K562 (cell line): ENCODE results near the gene TPSG1. TPM values are rescaled to one million over a fixed set of nuclear protein-coding genes. Genes with fewer than 3 reads are reported as not detected.

Experiments
- ATAC-seq: fragments of 200-7000 bp; cut with Tn5 transposase; 3 replicates; pipeline ENCODE4 v1.9.1; 2020; ENCODE audit warnings: moderate library complexity
- BruUV-seq: library from RNA; stranded (reverse); fragments of 400-500 nt; replicated peaks from 2 replicates; lab custom pipeline; 2021; lab: Mats Ljungman, UMichigan
- CTCF ChIA-PET: fragments of 300-600 bp; formaldehyde crosslinking; extraction: SDS; loops from one replicate; lab custom pipeline; 2021; ENCODE audit warnings: low intra/inter-chr PET ratio; lab: Yijun Ruan, JAX
- POLR2A ChIA-PET: fragments of 300-600, 350-650 bp; sonication (Branson Sonifier 250); formaldehyde crosslinking; extraction: SDS; loops from one replicate; lab custom pipeline; 2021; ENCODE audit warnings: antibody characterized with exemption, inconsistent platforms; lab: Yijun Ruan, JAX
- DNase-seq, 4 experiments: peaks; one replicate each; pipeline versions ENCODE4 v3.0.0 to v3.0.0-alpha.2; 2011 to 2018; ENCODE audit warnings: low spot score in 3 of 4, mixed read lengths in 3 of 4; ENCODE audit errors: extremely low read depth in 1 of 4
- FAIRE-seq: peaks from 2 replicates; lab custom pipeline; 2011; peaks lifted over from hg19 to GRCh38; lab: Jason Lieb, UNC
- H2AFZ ChIP-seq: 2 replicates; pipeline ENCODE4 v1.6.0; 2011; ENCODE audit warnings: low read depth, low read length, control low read depth, inconsistent platforms
- H3K27ac ChIP-seq: fragments of 200-600 bp; 3 replicates; pipeline ENCODE4 v1.8.0; 2011; ENCODE audit warnings: low read depth, mild to moderate bottlenecking, control low read depth, inconsistent platforms, low read length, moderate library complexity, mixed read lengths; ENCODE audit errors: extremely low read depth
- H3K27me3 ChIP-seq, 2 experiments: fragments of 300-600 bp in 1 of 2; 2 replicates in 1 of 2; 3 replicates in 1 of 2; pipeline versions ENCODE4 v1.6.0 to v1.8.0; 2011; ENCODE audit warnings: inconsistent platforms in 2 of 2, low read length in 2 of 2, mild to moderate bottlenecking in 1 of 2, mixed read lengths in 1 of 2, moderate library complexity in 1 of 2; ENCODE audit not compliant: control insufficient read depth in 2 of 2, insufficient read depth in 2 of 2
- H3K36me3 ChIP-seq: fragments of 300-600 bp; 3 replicates; pipeline ENCODE4 v1.8.0; 2011; ENCODE audit warnings: mild to moderate bottlenecking, low read length, inconsistent platforms; ENCODE audit not compliant: control insufficient read depth, insufficient read depth
- H3K4me1 ChIP-seq, 2 experiments: fragments of 200-600 bp in 1 of 2; replicated peaks in 1 of 2; 2 replicates in 1 of 2; 3 replicates in 1 of 2; pipeline versions ENCODE4 v1.5.1 to v1.8.0; 2011; ENCODE audit warnings: inconsistent platforms in 2 of 2, low read length in 2 of 2, mild to moderate bottlenecking in 1 of 2, mixed read lengths in 1 of 2, moderate library complexity in 1 of 2; ENCODE audit not compliant: control insufficient read depth in 2 of 2, insufficient read depth in 2 of 2
- H3K4me2 ChIP-seq: 2 replicates; pipeline ENCODE4 v1.6.1; 2011; ENCODE audit warnings: low read length, control low read depth, inconsistent platforms, mixed read lengths; ENCODE audit not compliant: insufficient read depth
- H3K4me3 ChIP-seq: fragments of 200-600 bp; sonication (generic), shearing (Covaris generic); 2 replicates; pipeline ENCODE4 v1.5.1; 2016; ENCODE audit warnings: control low read depth, inconsistent platforms
- H3K79me2 ChIP-seq: fragments of 200-600 bp; 3 replicates; pipeline ENCODE4 v1.8.0; 2011; ENCODE audit warnings: low read length, inconsistent platforms; ENCODE audit not compliant: control insufficient read depth, insufficient read depth
- H3K9ac ChIP-seq, 2 experiments: 2 replicates each; pipeline versions ENCODE4 v1.6.0 to v1.6.1; 2011; ENCODE audit warnings: low read depth in 2 of 2, low read length in 2 of 2, control low read depth in 1 of 2, inconsistent platforms in 1 of 2, mild to moderate bottlenecking in 1 of 2, mixed read lengths in 1 of 2; ENCODE audit not compliant: insufficient read depth in 1 of 2
- H3K9me1 ChIP-seq: one replicate; pipeline ENCODE4 v1.6.0; 2011; ENCODE audit warnings: inconsistent platforms, mild to moderate bottlenecking, low read length, moderate library complexity; ENCODE audit not compliant: control insufficient read depth, insufficient read depth
- H3K9me3 ChIP-seq: replicated peaks from 2 replicates; pipeline ENCODE4 v1.5.1; 2011; ENCODE audit warnings: low read depth, low read length, inconsistent platforms; ENCODE audit not compliant: control insufficient read depth, insufficient read depth
- H4K20me1 ChIP-seq: replicated peaks from 2 replicates; pipeline ENCODE4 v1.6.1; 2011; ENCODE audit warnings: low read length, inconsistent platforms, mixed read lengths; ENCODE audit not compliant: control insufficient read depth, insufficient read depth
- NR2F6 ChIP-seq: fragments of 450-650 bp; formaldehyde crosslinking; IDR thresholded peaks from 2 replicates; pipeline ENCODE4 v1.4.0; 2020; ENCODE audit warnings: mild to moderate bottlenecking
- UBTF ChIP-seq, 2 experiments: IDR thresholded peaks; 2 replicates each; pipeline ENCODE4 v1.6.1; 2012; ENCODE audit warnings: improper control_type of control experiment in 2 of 2, low read depth in 2 of 2, low read length in 2 of 2, borderline replicate concordance in 1 of 2
- WGBS: fragments of 100-300 bp; shearing (Covaris generic); methylation state at CpG from one replicate; pipeline ENCODE4 v1.1.6; 2016; ENCODE audit warnings: low coverage, mixed read lengths; ENCODE audit not compliant: insufficient coverage; ENCODE audit errors: missing lambda C conversion rate; 5-methylcytosine and 5-hydroxymethylcytosine counted together
- in situ Hi-C: fragments of 300-500 bp; cut with MboI; formaldehyde crosslinking; loops from 4 replicates; pipeline ENCODE4 v1.15.0; 2018; ENCODE audit warnings: inconsistent platforms, mixed read lengths
- intact Hi-C: fragments of 100-400 bp; cut with micrococcal nuclease; formaldehyde crosslinking; loops from 2 replicates; pipeline ENCODE4 v1.14.2; 2022
- polyA plus RNA-seq, 8 experiments: library from polyadenylated mRNA; depleted of rRNA in 4 of 8; stranded (reverse) in 5 of 8; unstranded in 3 of 8; fragments of >200 nt; fragmentation: Nextera tagmentation in 2 of 8; fragmentation: Illumina TruSeq in 1 of 8; extraction: Ambion mirVana in 2 of 8; extraction: Trizol in 1 of 8; gene quantifications; 2 replicates each; pipeline versions ENCODE4 v1.2.1 to v1.2.3, GENCODE V29; 2011 to 2014; ENCODE audit warnings: inconsistent platforms in 1 of 8, missing spikeins in 1 of 8
- total RNA-seq, 7 experiments: library from RNA; depleted of rRNA in 6 of 7; stranded (reverse); fragments of >200 nt in 6 of 7; fragmentation: Illumina TruSeq in 2 of 7; extraction: Trizol in 2 of 7; gene quantifications; 2 replicates each; pipeline versions ENCODE4 v1.2.1 to v1.2.3, GENCODE V29; 2011 to 2021; ENCODE audit warnings: low replicate concordance in 1 of 7

TPSG1 gene
- total and polyA plus RNA-seq, 9 of the 15 experiments (the other 6 are each of a cell fraction or from before 2014, with no cell fraction given): not detected

DNA sequence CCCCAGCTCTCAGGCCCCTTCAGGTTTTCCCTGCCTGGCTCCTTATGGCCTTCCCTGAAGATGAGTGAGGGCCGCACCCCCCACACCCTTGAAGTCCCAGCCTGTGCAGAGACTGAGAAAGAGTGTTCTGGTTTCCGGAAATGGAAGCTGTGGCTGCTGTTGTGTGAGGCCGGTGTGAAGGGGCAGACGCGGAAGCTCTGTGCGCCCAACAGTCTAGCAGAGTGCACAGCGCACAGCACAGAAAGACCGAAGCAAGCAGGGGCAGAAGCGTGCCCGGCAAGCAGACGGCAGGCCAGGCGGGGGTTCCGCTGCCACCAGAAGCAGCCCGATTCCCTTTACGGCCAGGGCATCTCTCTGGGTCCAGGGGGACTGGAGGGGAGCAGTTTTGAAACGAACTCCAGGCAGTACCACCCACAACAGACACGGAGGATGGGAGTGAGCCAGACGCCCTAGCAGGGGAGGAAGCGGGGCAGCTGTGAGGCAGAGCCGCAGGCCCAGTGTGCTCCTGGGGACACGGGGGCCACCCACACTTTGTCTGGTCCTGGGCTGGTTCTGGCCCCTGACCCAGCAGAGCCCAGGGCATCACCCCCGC is 16.7 kb downstream of the TPSG1 start:
- FAIRE-seq (no peak), ATAC-seq (peak; percentile 28; the same call in 1 of the 3 replicates), DNase-seq (no peak)
- Histone ChIP-seq H3K4me2 (no peak overlapping the region), H3K27ac (no peak overlapping the region), H2AFZ (no peak overlapping the region), H3K9ac (no peak overlapping the region), H3K4me3 (no peak overlapping the region), H3K79me2 (no peaks in the 10 kb centered on the region), H3K36me3 (no peaks in the 10 kb centered on the region), H3K9me3 (no peaks in the 10 kb centered on the region), H3K4me1 (peaks cover 0 to 58% of the 10 kb centered on the region in 2 experiments; a peak in 2 of 5 replicates), H4K20me1 (no peaks in the 10 kb centered on the region; the same call in 1 of the 2 replicates), H3K9me1 (no peaks in the 10 kb centered on the region), H3K27me3 (peaks cover 36 to 90% of the 10 kb centered on the region in 2 experiments; a peak in 4 of 5 replicates)
- 3% methylated on average over 22 of the region's 22 CpGs for WGBS
- BruUV-seq: no TSS peak
- POLR2A ChIA-PET: interaction anchor here (1.0 kb wide), 3 partner anchors 8 to 16 kb away, joined by 3 read pairs; no protein-coding TSS in a partner anchor
- intact Hi-C loops (no loop called here), in situ Hi-C loops (no loop called here)
- CTCF ChIA-PET: no interaction called here
- TF ChIP-seq NR2F6 (no peak), UBTF (IDR thresholded peaks at IDR 0.05; ENCODE audit: borderline replicate concordance in 1 of 2, low read depth in 2 of 2, low read length in 2 of 2) (0 out of 4 replicates have a peak, but pooled peaks of 1 of the 2 experiments have one; percentile 45)
- TF ChIP-seq, all 486 proteins: peak for 1
